ENCODE data around the gene CHTOP. TPM values are rescaled to one million over a fixed set of nuclear protein-coding genes. Genes with fewer than 3 reads are reported as not detected.
"Not testable (repeated sequence)": the region's sequence is repeated elsewhere in the genome, so short reads cannot be mapped to it uniquely, and the experiment has no call there.

CHTOP gene
- total RNA-seq, 6 experiments from 2014 or later = 21.9 to 29.7 (median 26.0) TPM

GRCh38 chr1:153667439-153667838 is 33.6 kb downstream of the CHTOP start:
- Histone ChIP-seq H3K27me3 (no peaks in the 10 kb centered on the region), H3K36me3 (peaks cover 11 to 64% (median 36%) of the 10 kb centered on the region in 4 donors), H3K4me3 (no peak overlapping the region), H3K27ac (no peak overlapping the region), H3K9me3 (no peaks in the 10 kb centered on the region), H3K4me1 (peaks cover 0 to 34% (median 11%) of the 10 kb centered on the region in 4 donors)
- intact Hi-C loops (cut with DNase I) = no loop called here
- ATAC-seq (no peak), DNase-seq (no peak)
- WGBS (ENCODE audit: insufficient coverage, low coverage, low lambda C conversion rate, missing lambda C conversion rate) = 85% methylated on average over 3 of the region's 4 CpGs
- TF ChIP-seq CTCF (IDR thresholded peaks at IDR 0.05) = no peak
- no peak for TF ChIP-seq POLR2A (IDR thresholded peaks at IDR 0.05)

GRCh38 chr1:153668672-153669071 is 34.8 kb downstream of the CHTOP start:
- 100% methylated on average over 2 of the region's 8 CpGs for WGBS (ENCODE audit: insufficient coverage, low coverage, low lambda C conversion rate, missing lambda C conversion rate)
- H3K27ac ChIP-seq; H3K4me3 ChIP-seq; intact Hi-C loops (cut with DNase I); H3K27me3 ChIP-seq; ATAC-seq; H3K9me3 ChIP-seq: not testable (repeated sequence)
- Histone ChIP-seq H3K36me3 (peaks cover 11 to 51% (median 30%) of the 10 kb centered on the region in 4 donors), H3K4me1 (peaks cover 0 to 34% (median 11%) of the 10 kb centered on the region in 4 donors)
- peak in 1 of 3 donors; percentile 3 for DNase-seq

- 73% methylated on average over 5 of the region's 6 CpGs for WGBS (ENCODE audit: insufficient coverage, low coverage, low lambda C conversion rate, missing lambda C conversion rate)
- Histone ChIP-seq H3K4me1 (peaks cover 0 to 32% (median 11%) of the 10 kb centered on the region in 4 donors), H3K36me3 (peaks cover 11 to 42% (median 24%) of the 10 kb centered on the region in 4 donors), H3K9me3 (no peaks in the 10 kb centered on the region), H3K4me3 (peak overlapping the region in 2 of 3 donors; percentile 63 to 86), H3K27me3 (no peaks in the 10 kb centered on the region), H3K27ac (no peak overlapping the region)
- intact Hi-C loops (cut with DNase I) = loop anchor here (10.0 kb wide), 2 partner anchors 105 to 315 kb away; partner anchors contain the start of genes RAB13 (in 1 of the 2) and SLC27A3 (in 1 of the 2)
- TF ChIP-seq CTCF (IDR thresholded peaks at IDR 0.05) = no peak
- TF ChIP-seq POLR2A (IDR thresholded peaks at IDR 0.05) = no peak
- ATAC-seq (no peak), DNase-seq (peak in 1 of 3 donors; percentile 1)
These were observed 35.7 kb downstream of the CHTOP start for GRCh38 chr1:153669606-153670005.

GRCh38 chr1:153670257-153670858 is 36.5 kb downstream of the CHTOP start:
- intact Hi-C loops (cut with DNase I) = loop anchor here (10.0 kb wide), 2 partner anchors 104 to 314 kb away; partner anchors contain the start of genes RAB13 (in 1 of the 2) and SLC27A3 (in 1 of the 2)
- WGBS (ENCODE audit: insufficient coverage, low coverage, low lambda C conversion rate, missing lambda C conversion rate) = under 1% methylated on average over 22 of the region's 22 CpGs
- ATAC-seq (peak; percentile 13 to 29 (median 21)), DNase-seq (peak in 2 of 3 donors; percentile 33 to 59)
- H3K9me3 ChIP-seq = no peaks in the 10 kb centered on the region
- peaks cover 0 to 24% (median 7%) of the 10 kb centered on the region in 4 donors for H3K4me1 ChIP-seq
- no peaks in the 10 kb centered on the region for H3K27me3 ChIP-seq
- peak overlapping the region; percentile 63 to 86 (median 64) for H3K4me3 ChIP-seq
- H3K27ac ChIP-seq = peak overlapping the region; percentile 6 to 67 (median 59)
- peaks cover 8 to 34% (median 20%) of the 10 kb centered on the region in 4 donors for H3K36me3 ChIP-seq
- TF ChIP-seq CTCF (IDR thresholded peaks at IDR 0.05) = no peak
- no peak for TF ChIP-seq POLR2A (IDR thresholded peaks at IDR 0.05)

Measured in right lobe of liver (tissue), 6 donors.